HG03521 (cell line): ENCODE results near the gene EEFSEC.

Source experiments
- ATAC-seq: cut with Tn5 transposase; IDR thresholded peaks from one replicate; pipeline ENCODE4 v1.9.1; 2021; ENCODE audit warnings: mild to moderate bottlenecking, moderate library complexity; ENCODE audit not compliant: unreplicated experiment

The EEFSEC gene

GRCh38 chr3:128405554-128406277, 252.4 kb downstream of the EEFSEC start:
- no peak for ATAC-seq

DNA sequence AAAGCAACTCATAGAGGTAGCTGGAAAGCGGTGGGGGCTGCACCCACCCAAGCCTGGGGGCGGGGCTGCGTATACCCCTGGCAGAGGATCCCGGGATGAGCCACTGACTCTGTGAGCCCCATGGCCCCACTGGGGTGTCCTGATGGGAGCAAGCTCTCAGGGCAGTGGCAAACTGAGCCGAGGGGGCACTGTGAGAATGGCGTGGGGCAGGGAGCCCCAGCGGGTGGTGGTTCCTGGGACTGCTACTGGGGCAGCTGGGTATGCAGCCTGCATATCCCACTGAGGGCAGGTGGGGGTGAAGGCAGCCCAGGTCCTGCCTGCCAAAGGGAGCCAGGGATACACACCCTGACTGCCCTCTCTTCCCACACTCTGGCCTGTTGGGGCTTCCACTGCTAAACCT, 254.0 kb downstream of the EEFSEC start:
- no peak for ATAC-seq

DNA sequence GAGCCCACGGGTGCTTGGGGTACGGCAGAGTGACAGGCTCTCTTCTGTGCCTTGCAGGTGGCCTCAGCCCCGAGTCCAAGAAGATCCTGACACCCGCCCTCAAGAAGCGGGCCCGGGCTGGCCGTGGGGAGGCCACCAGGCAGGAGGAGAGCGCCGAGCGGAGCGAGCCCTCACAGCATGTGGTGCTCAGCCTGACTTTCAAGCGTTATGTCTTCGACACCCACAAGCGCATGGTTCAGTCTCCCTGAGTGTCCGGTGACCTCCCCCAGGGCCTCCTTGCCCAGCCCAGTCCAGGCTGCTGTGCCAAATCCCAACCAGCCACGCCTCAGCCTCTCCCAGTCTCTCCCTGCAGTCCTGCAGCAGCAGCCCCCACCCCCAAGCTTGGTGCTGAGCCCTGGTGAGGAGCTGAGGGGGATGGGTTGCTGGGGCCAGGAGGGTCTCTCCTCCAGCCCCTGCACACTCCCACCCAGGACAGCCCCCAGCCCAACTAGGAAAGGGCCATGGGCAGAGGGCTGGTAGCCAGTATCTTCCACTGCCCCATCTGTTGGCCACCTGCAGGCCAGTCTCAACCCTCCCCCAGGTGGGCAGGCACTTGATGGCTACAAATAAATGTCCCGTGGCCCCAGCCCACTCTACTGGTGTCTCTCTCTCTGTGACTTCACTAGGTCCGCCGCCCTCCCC, 254.9 kb downstream of the EEFSEC start:
- no peak for ATAC-seq

- no peak for ATAC-seq
These were observed 255.7 kb downstream of the EEFSEC start for GRCh38 chr3:128408693-128409623.

DNA sequence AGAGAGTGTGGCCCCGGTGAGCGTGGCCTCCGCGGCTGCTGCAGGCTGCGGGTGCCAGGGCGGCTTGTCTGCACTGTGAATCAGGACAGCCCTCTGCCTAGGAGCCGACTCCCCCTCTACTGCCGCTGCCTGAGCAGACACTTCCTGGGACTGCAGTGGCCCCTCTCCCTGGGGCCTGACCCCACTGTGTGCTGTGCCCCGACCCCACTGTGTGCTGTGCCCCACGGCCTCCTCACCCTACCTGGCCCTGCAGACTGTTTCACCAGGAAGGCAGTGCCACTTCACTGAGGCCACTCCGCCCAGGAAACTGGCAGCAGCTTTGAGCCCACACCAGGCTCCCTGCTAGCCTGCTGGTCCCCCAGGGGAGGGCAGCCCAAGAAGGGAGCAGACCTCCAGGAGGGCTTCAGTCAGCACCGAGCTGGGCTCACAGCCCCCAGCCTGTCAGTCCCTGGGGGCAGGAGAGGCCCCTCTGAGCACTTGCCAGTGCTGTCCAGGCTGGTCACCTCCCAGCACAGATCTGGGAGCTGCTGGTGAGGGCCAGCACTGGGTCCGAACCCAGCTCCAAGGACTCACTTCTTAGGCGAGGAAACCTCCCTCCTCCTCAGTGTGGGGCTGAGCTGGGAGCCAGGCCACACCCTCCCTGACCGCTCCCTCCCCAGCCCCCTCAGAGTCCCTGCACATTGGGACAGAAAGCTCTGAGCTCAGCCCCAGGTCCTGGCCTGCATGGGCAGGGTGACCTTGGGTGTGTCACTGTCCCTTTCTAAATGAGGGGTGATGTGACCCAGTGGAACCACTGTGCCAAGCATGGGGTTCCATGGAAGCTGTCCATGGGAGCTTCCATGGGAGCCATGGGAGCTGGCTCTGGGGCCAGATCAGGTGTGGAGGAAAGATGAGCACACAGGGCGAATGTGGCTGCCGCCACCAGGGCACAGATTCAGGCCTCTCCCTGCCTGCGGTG, 256.6 kb downstream of the EEFSEC start:
- no peak for ATAC-seq

- no peak for ATAC-seq
These were observed 257.6 kb downstream of the EEFSEC start for GRCh38 chr3:128410669-128411573.

DNA sequence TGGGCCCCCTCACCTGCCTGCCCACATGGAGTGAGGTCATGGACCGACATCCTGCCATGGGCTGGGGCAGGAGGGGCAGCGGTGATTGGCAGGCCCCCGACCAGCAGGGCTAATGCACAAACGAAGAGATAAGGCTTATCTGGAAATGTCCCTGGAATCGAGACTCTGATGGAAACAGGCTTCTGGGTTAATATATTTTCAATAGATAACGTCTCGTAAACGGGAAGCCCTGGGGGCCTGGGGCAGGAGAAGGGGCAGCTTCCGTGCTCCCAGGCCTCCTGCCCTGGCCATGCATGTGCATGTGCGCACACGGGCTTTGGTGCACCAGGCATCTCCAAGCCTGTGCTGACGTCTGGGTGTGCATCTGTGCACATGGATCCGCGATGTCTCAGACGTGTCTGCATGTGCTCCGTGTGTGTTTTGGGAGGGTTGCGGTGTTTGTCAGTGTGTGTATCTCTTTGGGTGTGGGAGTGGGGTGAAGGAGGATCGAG, 258.3 kb downstream of the EEFSEC start:
- ATAC-seq = no peak

GRCh38 chr3:128412180-128413002, 259.1 kb downstream of the EEFSEC start:
- ATAC-seq = no peak

DNA sequence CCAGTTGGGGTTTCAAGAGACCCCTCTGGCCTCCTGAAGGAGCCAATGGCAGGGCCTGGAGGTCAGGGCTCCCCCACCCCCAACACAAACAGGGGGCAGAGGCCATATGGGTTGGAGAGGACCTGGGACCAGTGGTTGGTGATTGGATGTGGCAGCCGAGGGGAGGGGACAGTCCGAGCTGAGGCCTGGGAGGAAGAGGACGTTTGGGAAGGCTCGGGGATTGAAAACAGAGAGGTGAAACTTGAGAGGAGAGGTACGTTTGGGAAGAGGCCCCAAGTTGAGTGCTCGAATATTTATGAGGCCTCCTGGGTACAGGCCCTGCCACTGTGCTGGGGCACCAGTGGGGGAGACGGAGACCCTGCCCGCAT, 259.7 kb downstream of the EEFSEC start:
- no peak for ATAC-seq

DNA sequence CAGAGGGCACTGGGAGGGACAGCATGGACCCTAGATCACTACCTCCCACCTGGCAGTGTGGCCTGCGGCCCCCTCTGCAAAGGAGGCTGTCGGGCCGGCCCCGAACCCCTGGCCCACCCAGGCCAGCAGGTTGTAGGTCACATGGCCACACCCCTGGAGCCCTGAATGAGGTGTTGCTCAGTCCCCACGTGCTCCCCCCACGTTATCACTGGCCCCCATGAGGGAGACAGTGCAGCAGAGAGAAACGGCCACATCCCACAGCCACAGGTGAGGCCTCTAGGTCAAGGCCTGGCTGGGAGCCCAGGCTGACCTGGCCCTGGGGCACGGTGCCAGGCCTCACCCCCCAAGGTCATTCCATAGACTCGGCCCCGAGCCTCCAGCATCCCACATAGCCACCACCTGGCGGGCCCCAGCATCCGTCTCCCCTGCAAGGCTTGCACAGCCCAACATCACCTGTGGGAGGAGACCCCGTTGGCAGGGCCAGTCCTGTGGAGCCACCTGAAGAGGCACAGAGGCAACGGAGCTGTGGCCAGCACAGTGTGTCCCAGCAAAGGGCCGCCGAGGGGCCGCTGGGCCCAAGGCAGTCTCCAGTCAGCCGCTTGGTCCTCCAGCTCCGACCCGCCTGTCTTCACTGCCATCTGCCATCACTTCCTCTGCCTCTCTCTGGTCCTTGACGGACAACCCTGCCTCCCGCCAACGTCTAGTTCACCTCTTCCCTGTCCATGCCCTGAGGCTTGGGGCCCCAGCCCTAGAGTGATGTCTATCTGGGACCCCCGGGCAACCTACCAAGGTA, 260.3 kb downstream of the EEFSEC start:
- no peak for ATAC-seq

- ATAC-seq = no peak
These were observed 262.0 kb downstream of the EEFSEC start for GRCh38 chr3:128415200-128415772.

- no peak for ATAC-seq
These were observed 262.7 kb downstream of the EEFSEC start for GRCh38 chr3:128415773-128416577.

DNA sequence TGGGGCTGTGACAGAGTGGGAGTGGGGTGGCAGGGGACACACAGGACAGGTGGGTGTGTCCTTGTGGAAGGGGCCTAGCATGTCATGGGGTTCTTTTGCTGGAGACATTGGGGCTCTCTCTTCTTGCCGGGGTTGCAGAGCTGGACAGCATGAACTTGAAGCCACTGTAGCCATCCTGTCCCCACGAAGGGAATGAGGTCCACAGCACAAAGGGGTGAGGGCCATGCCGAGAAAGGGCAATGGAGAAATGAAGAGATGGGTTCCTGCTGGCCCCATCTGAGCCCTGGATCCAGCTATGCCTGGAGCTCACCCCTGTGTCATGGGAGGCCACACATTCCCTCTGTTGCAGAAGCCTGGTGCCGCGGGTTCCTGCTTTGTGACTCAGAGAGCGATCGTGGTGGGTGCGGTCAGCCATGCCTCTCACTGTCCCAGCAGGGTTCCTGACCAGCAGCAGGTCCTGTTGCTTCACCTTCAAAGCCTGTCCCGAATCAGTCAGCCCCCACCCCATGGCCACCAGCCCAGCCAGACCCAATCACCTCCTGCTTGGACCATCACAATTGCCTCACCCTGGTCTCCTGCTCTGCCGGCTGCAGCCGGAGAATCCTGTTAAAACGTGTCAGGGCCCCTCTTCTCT, 263.4 kb downstream of the EEFSEC start:
- no peak for ATAC-seq

- no peak for ATAC-seq
These were observed 265.6 kb downstream of the EEFSEC start for GRCh38 chr3:128418900-128419299.

GRCh38 chr3:128419311-128419710, 266.0 kb downstream of the EEFSEC start:
- ATAC-seq = no peak

DNA sequence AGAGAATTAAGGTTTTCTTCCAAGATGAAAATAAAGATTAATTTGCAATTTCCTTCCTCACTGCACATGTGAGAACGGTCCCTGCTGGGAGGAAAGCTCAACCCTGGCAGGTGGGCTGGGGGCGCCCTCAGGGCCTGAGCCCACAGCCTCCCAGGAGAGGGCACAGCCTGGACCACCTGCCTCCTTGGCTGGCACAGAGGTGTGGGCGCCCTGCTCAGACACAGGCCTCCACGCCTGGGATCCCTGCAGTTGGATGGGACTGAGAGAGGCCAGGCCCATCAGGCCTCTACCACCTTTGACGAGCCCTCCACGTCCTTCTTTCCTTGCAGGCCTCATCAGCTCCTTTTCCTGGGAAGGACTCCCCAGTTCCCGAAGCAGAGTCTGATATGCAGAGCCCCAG, 267.0 kb downstream of the EEFSEC start:
- no peak for ATAC-seq
